Adrenal gland (tissue), 12 donors: ENCODE measurements around the gene NOTCH3. TPM values are rescaled to one million over a fixed set of nuclear protein-coding genes. Genes with fewer than 3 reads are reported as not detected.
A peak's percentile ranks its signal among the peaks of the same experiment; 100 is the strongest.

Experiments used
- DNase-seq, 7 donors: peaks; one replicate each; pipeline ENCODE4 v3.0.0-alpha.2; 2019 to 2020
- H3K27ac ChIP-seq, 5 donors: fragments of 200-600 bp; sonication (generic) in 4 of 5; 1 replicate in 3 of 5; 2 replicates in 2 of 5; pipeline versions ENCODE4 v1.5.1 to v1.8.0; 2016 to 2020; ENCODE audit warnings: mild to moderate bottlenecking in 1 of 5
- H3K27me3 ChIP-seq: fragments of 200-600 bp; 2 replicates; pipeline ENCODE4 v1.8.0; 2021
- H3K36me3 ChIP-seq, 2 donors: fragments of 200-600 bp; replicated peaks in 1 of 2; 1 replicate in 1 of 2; 2 replicates in 1 of 2; pipeline versions ENCODE4 v1.5.1 to v1.8.0; 2018 to 2022
- H3K4me1 ChIP-seq, 2 donors: fragments of 200-600 bp; replicated peaks in 1 of 2; 1 replicate in 1 of 2; 2 replicates in 1 of 2; pipeline versions ENCODE4 v1.5.1 to v1.8.0; 2018 to 2021
- H3K4me3 ChIP-seq, 4 donors: fragments of 200-600 bp; sonication (generic) in 3 of 4; one replicate each; pipeline ENCODE4 v1.5.1; 2016 to 2018
- H3K9me3 ChIP-seq, 3 donors: fragments of 200-600 bp; sonication (generic) in 1 of 3; replicated peaks in 1 of 3; 1 replicate in 2 of 3; 2 replicates in 1 of 3; pipeline versions ENCODE4 v1.5.1 to v1.8.0; 2016 to 2021
- POLR2A ChIP-seq, 2 donors: fragments of 450-650 bp; IDR thresholded peaks; one replicate each; pipeline ENCODE4 v1.6.1; 2017; ENCODE audit warnings: antibody characterized with exemption in 2 of 2, mild to moderate bottlenecking in 2 of 2, moderate library complexity in 1 of 2
- WGBS, 4 donors: extraction: QIAGEN DNeasy Blood & Tissue Kit in 2 of 4; methylation state at CpG; one replicate each; pipeline versions ENCODE4 v1.1.5 to v1.1.7; 2013 to 2017; 5-methylcytosine and 5-hydroxymethylcytosine counted together
- intact Hi-C, 2 donors: fragments of 100-400 bp; cut with DNase I; formaldehyde crosslinking; loops; one replicate each; pipeline versions ENCODE4 v1.14.1 to v1.15.0; 2022 to 2023
- polyA plus RNA-seq, 3 donors: library from polyadenylated mRNA; stranded (reverse); fragments of 200-250 nt in 2 of 3; fragments of 350-450 nt in 1 of 3; fragmentation: Illumina TruSeq in 1 of 3; extraction: RNeasy Lipid Tissue Mini Kit (QIAGEN cat#74804) in 1 of 3; gene quantifications; one replicate each; pipeline ENCODE4 v1.2.3, GENCODE V29; 2013 to 2014
- total RNA-seq, 9 donors: library from RNA; depleted of rRNA in 4 of 9; stranded (reverse); fragments of >200 nt in 4 of 9; fragments of 120-200 nt in 1 of 9; fragmentation: NEBNext Ultra II Directional in 1 of 9; extraction: Animal tissue kit (Norgen Biotek cat#: 25700) in 1 of 9; gene quantifications; one replicate each; pipeline versions ENCODE4 v1.1.0 to v1.2.4, GENCODE V29; 2013 to 2023
- TF ChIP-seq, protein P1 (sequence below), 6 experiments: fragments of 450-650 bp in 4 of 6; fragments of 200-600 bp in 2 of 6; sonication (generic) in 1 of 6; IDR thresholded peaks; 1 replicate in 5 of 6; 2 replicates in 1 of 6; pipeline versions ENCODE4 v1.5.1 to v1.8.0; 2016 to 2021; ENCODE audit warnings: antibody characterized with exemption in 6 of 6, mild to moderate bottlenecking in 2 of 6, moderate library complexity in 1 of 6
- donor health status: healthy with polysubstance abuse.
- donor health status: Bipolar disorder and iron deficiency.
- donor health status: DM: yes; HTN: yes; CAD: no.
- donor health status: DM: no; HTN: no; CAD: no.
- donor health status: DM: no; HTN: no; CAD: no.
- donor health status: DM: yes; HTN: yes; CAD: no.

NOTCH3 gene
- total and polyA plus RNA-seq, 12 donors, result 3.7 to 39.3 (median 12.8) TPM

DNA sequence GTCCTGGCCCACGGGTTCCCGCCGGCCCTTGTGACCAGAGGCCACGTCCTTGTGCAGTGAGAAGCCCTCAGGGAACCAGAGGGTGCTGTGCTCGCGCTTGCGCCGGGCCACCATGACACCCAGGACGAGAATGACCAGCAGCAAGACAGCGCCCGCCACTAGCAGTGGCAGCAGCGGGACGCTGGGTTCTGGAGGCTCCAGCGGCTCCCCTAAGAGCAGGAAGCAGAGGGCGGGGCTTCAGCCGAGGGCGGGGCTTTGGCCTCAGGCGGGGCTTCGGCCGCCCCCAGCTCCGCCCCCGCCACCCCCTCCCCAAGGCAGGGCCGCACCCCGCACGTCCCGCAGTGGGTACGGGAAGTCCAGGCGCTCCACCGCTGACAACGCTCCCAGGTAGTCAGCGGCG is 30.4 kb downstream of the NOTCH3 start:
- DNase-seq, result no peak
- intact Hi-C loops, result loop anchor here in 1 of 2 donors (10.0 kb wide), 1 partner anchor 184 kb away; no protein-coding TSS in a partner anchor
- TF ChIP-seq, protein P1, sequence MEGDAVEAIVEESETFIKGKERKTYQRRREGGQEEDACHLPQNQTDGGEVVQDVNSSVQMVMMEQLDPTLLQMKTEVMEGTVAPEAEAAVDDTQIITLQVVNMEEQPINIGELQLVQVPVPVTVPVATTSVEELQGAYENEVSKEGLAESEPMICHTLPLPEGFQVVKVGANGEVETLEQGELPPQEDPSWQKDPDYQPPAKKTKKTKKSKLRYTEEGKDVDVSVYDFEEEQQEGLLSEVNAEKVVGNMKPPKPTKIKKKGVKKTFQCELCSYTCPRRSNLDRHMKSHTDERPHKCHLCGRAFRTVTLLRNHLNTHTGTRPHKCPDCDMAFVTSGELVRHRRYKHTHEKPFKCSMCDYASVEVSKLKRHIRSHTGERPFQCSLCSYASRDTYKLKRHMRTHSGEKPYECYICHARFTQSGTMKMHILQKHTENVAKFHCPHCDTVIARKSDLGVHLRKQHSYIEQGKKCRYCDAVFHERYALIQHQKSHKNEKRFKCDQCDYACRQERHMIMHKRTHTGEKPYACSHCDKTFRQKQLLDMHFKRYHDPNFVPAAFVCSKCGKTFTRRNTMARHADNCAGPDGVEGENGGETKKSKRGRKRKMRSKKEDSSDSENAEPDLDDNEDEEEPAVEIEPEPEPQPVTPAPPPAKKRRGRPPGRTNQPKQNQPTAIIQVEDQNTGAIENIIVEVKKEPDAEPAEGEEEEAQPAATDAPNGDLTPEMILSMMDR (IDR thresholded peaks at IDR 0.05), result no peak
- no peak for TF ChIP-seq POLR2A (IDR thresholded peaks at IDR 0.05)
- Histone ChIP-seq H3K4me3 (no peak overlapping the region), H3K27me3 (no peaks in the 10 kb centered on the region), H3K36me3 (no peaks in the 10 kb centered on the region), H3K27ac (no peak overlapping the region), H3K4me1 (no peaks in the 10 kb centered on the region), H3K9me3 (peaks cover 0 to 5% (median 0%) of the 10 kb centered on the region in 3 donors)
- 87 to 90% (median 88%) methylated on average over 3 to 31 of the region's 32 CpGs for WGBS, 4 donors

DNA sequence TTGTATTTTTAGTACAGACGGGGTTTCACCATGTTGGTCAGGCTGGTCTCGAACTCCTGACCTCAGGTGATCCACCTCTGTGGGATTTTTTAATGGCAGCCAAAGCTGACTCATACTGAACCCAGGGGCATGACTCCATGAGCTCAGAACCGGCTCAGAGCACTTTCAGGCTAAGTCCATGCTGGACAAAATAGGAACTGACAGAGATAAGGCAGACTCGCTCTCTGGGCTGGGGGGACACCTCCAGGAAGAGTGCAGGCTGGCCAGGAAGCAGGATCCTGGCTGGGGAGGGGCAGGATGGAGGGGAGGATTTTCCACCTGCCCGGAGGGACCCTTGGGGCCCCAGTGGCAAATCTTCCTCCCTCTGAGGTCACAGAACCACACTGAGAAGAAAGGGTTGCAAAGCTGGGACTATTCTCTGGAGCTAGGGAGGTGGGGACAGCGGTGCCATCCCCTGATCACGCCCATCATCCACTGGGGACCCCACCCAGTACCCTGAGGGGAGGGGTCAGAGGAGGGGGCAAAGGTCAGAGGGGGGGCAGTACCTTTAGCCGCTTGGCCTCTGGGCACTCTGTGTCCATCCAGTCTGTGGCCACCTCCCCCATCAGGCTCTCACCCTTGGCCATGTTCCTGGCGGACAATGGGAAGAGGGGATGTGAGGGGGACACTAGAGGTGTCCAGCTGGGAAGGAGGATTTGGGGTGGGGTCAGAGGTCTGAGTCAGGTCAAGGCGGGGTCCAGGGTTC is 31.1 kb downstream of the NOTCH3 start:
- intact Hi-C loops, result loop anchor here in 1 of 2 donors (10.0 kb wide), 1 partner anchor 185 kb away; no protein-coding TSS in a partner anchor
- H3K4me1 ChIP-seq, result no peaks in the 10 kb centered on the region
- H3K27ac ChIP-seq, result no peak overlapping the region
- H3K4me3 ChIP-seq, result no peak overlapping the region
- H3K27me3 ChIP-seq, result no peaks in the 10 kb centered on the region
- TF ChIP-seq POLR2A (IDR thresholded peaks at IDR 0.05), result no peak
- TF ChIP-seq, protein P1 (IDR thresholded peaks at IDR 0.05), result no peak
- peaks cover 0 to 7% (median 0%) of the 10 kb centered on the region in 3 donors for H3K9me3 ChIP-seq
- no peaks in the 10 kb centered on the region for H3K36me3 ChIP-seq
- DNase-seq, result no peak
- WGBS, 4 donors, result 74 to 87% (median 78%) methylated on average over 7 to 10 of the region's 10 CpGs

GRCh38 chr19:15166700-15167099 is 34.1 kb downstream of the NOTCH3 start:
- no peak for DNase-seq
- TF ChIP-seq, protein P1 (IDR thresholded peaks at IDR 0.05), result no peak
- no peak for TF ChIP-seq POLR2A (IDR thresholded peaks at IDR 0.05)
- no peak overlapping the region for H3K27ac ChIP-seq
- WGBS, 4 donors, result 54 to 68% (median 62%) methylated on average over 4 of the region's 4 CpGs
- H3K4me1 ChIP-seq, result no peaks in the 10 kb centered on the region
- no peaks in the 10 kb centered on the region for H3K36me3 ChIP-seq
- no peaks in the 10 kb centered on the region for H3K27me3 ChIP-seq
- no peak overlapping the region for H3K4me3 ChIP-seq
- intact Hi-C loops, result no loop called here
- peaks cover 0 to 7% (median 0%) of the 10 kb centered on the region in 3 donors for H3K9me3 ChIP-seq

DNA sequence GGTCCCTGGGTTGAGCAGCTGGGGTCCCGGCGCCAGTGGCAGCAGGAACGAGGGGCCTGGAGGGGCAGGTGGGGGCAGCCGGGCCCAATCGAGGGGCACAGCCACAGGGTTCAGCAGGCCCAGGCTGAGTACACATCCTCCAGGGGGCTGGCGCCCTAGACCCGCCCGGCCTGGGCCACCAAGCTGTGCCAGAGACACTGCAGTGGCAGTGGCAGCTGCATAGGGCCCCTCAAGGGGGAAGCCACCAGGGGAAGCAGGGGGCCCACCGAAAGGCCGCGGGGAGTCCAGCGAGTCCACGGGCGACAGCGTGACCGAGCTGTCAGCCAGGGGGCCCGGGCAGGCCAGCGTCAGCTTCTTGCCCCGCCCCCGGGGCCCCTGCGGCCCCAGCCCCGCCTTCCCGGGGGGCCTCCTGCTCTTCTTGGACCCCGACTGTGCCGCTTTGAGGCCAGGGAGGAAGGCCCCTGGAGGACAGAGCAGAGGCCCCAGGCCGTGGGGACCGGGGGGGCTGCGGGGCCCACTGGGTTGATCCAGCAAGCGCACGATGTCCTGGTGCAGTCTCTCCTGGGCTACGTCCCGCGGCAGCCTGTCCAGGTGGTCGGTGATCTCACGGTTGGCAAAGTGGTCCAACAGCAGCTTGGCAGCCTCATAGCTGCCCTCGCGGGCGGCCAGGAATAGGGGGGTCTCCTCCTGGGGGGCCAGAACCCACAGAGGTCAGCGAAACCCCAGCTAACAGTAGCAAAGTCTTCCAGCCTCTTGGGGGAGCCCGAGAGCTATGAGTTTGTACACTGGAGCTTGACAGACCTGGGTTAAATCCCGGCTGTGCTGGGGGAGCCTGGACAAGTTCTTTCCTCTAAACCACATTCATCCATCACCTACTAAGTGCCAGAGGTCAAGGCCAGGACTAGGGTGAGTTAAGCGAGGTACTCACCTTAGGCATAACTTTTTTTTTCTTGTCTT is 39.5 kb downstream of the NOTCH3 start:
- H3K36me3 ChIP-seq, result no peaks in the 10 kb centered on the region
- H3K27ac ChIP-seq, result no peak overlapping the region
- H3K27me3 ChIP-seq, result no peaks in the 10 kb centered on the region
- H3K4me1 ChIP-seq, result no peaks in the 10 kb centered on the region
- 78 to 93% (median 90%) methylated on average over 5 to 42 of the region's 42 CpGs for WGBS, 4 donors
- DNase-seq, result peak in 1 of 7 donors; percentile 17
- peaks cover 0 to 7% (median 0%) of the 10 kb centered on the region in 3 donors for H3K9me3 ChIP-seq
- intact Hi-C loops, result no loop called here
- TF ChIP-seq, protein P1 (IDR thresholded peaks at IDR 0.05), result peak in 2 of 6 experiments; percentile 5 to 19
- TF ChIP-seq POLR2A (IDR thresholded peaks at IDR 0.05), result no peak
- H3K4me3 ChIP-seq, result no peak overlapping the region
